GM19025 (cell line): Measurements from ENCODE around the gene PIGZ.

Source experiments
- ATAC-seq: cut with Tn5 transposase; IDR thresholded peaks from one replicate; pipeline ENCODE4 v1.9.1; 2021; ENCODE audit warnings: mild to moderate bottlenecking, low read depth, moderate library complexity; ENCODE audit not compliant: unreplicated experiment

PIGZ gene

GRCh38 chr3:197002701-197003454 lies 34.2 kb upstream of the PIGZ start:
- ATAC-seq, result peak; percentile 70

GRCh38 chr3:197001972-197002700 lies 33.5 kb upstream of the PIGZ start:
- ATAC-seq, result peak; percentile 1

GRCh38 chr3:197001106-197001971 lies 32.7 kb upstream of the PIGZ start:
- ATAC-seq, result no peak

- ATAC-seq, result no peak
These were observed 31.6 kb upstream of the PIGZ start for GRCh38 chr3:197000211-197000610.

- no peak for ATAC-seq
These were observed 30.5 kb upstream of the PIGZ start for GRCh38 chr3:196998966-196999760.

GRCh38 chr3:196997311-196997710 lies 28.7 kb upstream of the PIGZ start:
- ATAC-seq, result no peak

GRCh38 chr3:196996454-196997265 lies 28.0 kb upstream of the PIGZ start:
- ATAC-seq, result no peak

- no peak for ATAC-seq
These were observed 27.2 kb upstream of the PIGZ start for GRCh38 chr3:196995646-196996355.

- ATAC-seq, result no peak
These were observed 26.4 kb upstream of the PIGZ start for GRCh38 chr3:196995027-196995426.

GRCh38 chr3:196994056-196994455 lies 25.4 kb upstream of the PIGZ start:
- no peak for ATAC-seq

- no peak for ATAC-seq
These were observed 23.9 kb upstream of the PIGZ start for GRCh38 chr3:196992461-196993065.

GRCh38 chr3:196991581-196992460 lies 23.2 kb upstream of the PIGZ start:
- ATAC-seq, result no peak

- ATAC-seq, result no peak
These were observed 22.0 kb upstream of the PIGZ start for GRCh38 chr3:196990601-196991007.

GRCh38 chr3:196989721-196990262 lies 21.2 kb upstream of the PIGZ start:
- ATAC-seq, result no peak

- no peak for ATAC-seq
These were observed 19.8 kb upstream of the PIGZ start for GRCh38 chr3:196988241-196989029.

GRCh38 chr3:196987022-196987421 lies 18.4 kb upstream of the PIGZ start:
- no peak for ATAC-seq
